NB4 (cell line): ENCODE data around the gene SEPTIN2.
A peak's percentile ranks its signal among the peaks of the same experiment; 100 is the strongest.

ENCODE experiments used
- DNase-seq: peaks from one replicate; pipeline ENCODE4 v3.0.0; 2010; ENCODE audit warnings: low read depth
- H3K4me3 ChIP-seq: one replicate; pipeline ENCODE4 v1.5.1; 2011; ENCODE audit warnings: mild to moderate bottlenecking, low read depth, low read length, moderate library complexity
- MAX ChIP-seq: IDR thresholded peaks from 2 replicates; pipeline ENCODE4 v1.6.1; 2011; ENCODE audit warnings: low read depth, low read length
- MYC ChIP-seq: IDR thresholded peaks from 2 replicates; pipeline ENCODE4 v1.6.1; 2011; ENCODE audit warnings: low read depth, low read length
- POLR2A ChIP-seq: IDR thresholded peaks from 2 replicates; pipeline ENCODE4 v1.6.1; 2011; ENCODE audit warnings: mild to moderate bottlenecking; ENCODE audit not compliant: insufficient read length; ENCODE audit errors: extremely low read depth
- TF ChIP-seq, protein P1 (sequence below): IDR thresholded peaks from one replicate; pipeline ENCODE4 v1.5.1; 2012; ENCODE audit warnings: low read depth, low read length

The SEPTIN2 gene

DNA sequence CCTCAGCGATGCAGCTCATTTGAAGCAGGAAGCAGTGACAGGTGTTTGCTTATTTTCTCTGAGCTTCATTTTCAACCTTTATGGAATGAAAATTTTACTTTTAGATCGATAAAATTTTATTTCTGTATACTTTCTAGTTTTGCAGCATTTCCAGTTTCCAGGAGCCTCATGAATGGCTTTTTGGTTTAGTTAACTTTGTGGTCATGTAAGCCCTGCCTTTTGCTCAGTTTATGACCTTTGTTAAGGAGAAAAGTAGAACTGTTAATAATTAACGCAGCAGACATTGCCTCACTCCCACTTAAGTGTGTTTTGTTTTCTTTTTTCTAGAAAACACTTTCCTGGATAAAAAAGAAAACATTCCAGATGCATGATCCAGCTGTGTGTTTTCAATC, 35.9 kb downstream of the SEPTIN2 start:
- TF ChIP-seq MYC (no peak), MAX (no peak), POLR2A (no peak)
- TF ChIP-seq, protein P1, sequence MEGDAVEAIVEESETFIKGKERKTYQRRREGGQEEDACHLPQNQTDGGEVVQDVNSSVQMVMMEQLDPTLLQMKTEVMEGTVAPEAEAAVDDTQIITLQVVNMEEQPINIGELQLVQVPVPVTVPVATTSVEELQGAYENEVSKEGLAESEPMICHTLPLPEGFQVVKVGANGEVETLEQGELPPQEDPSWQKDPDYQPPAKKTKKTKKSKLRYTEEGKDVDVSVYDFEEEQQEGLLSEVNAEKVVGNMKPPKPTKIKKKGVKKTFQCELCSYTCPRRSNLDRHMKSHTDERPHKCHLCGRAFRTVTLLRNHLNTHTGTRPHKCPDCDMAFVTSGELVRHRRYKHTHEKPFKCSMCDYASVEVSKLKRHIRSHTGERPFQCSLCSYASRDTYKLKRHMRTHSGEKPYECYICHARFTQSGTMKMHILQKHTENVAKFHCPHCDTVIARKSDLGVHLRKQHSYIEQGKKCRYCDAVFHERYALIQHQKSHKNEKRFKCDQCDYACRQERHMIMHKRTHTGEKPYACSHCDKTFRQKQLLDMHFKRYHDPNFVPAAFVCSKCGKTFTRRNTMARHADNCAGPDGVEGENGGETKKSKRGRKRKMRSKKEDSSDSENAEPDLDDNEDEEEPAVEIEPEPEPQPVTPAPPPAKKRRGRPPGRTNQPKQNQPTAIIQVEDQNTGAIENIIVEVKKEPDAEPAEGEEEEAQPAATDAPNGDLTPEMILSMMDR: no peak
- no peak overlapping the region for H3K4me3 ChIP-seq
- no peak for DNase-seq

GRCh38 chr2:241352227-241352626, 36.5 kb downstream of the SEPTIN2 start:
- no peak overlapping the region for H3K4me3 ChIP-seq
- no peak for DNase-seq
- TF ChIP-seq MAX: no peak
- TF ChIP-seq MYC: no peak
- TF ChIP-seq, protein P1: no peak
- no peak for TF ChIP-seq POLR2A

DNA sequence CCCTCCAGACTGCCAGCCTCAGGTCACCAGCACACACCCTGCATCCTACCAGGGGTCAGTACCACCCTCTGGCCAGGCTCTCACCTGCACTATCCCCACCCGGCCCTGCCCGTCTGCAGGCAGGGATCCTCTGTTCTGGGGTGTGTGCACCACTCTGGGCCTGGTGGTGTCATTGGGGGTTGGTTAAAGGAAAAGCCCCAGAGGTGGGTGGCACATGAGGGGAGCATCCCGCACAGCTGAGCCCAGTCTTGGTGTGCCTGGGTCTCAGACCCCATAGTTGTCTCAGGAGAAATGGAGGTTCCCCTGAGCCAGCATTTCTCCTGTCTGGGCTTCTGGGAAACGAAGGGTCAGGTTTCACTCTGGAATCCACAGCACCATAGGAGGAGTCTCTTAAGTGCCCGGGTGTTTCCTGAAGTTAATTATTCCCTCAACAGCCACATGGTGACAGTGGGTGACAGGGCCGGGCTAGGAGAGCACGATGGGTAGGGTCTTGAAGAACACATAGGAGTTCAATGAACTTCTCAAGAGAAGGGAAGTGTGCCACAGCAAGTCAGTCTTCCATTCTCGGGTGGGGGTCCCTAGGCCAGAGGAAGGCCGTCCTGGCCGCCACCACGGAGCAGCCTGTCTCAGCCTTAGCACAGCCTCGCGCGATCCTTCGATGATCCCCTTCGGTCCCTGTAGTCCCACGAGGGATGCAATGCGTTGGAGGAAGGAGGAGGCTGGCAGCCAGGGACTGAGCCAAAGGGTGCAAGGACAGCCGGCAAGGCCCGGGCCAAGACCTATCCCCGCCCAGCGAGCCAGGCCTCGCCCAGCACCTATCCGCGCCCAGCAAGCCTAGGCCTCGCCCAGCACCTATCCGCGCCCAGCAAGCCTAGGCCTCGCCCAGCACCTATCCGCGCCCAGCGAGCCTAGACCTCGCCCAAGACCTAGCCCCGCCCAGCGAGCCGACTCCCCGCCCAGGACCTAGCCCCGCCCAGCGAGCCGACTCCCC, 39.2 kb downstream of the SEPTIN2 start:
- DNase-seq: peak; percentile 91
- TF ChIP-seq, protein P1: no peak
- TF ChIP-seq MYC (0 out of 2 replicates have a peak, but pooled peaks have one; percentile 23), MAX (no peak), POLR2A (no peak)
- no peak overlapping the region for H3K4me3 ChIP-seq

- H3K4me3 ChIP-seq: peak within 1 kb of the TSS; percentile 83
- TF ChIP-seq, protein P1: no peak
- TF ChIP-seq MAX: no peak
- peak; percentile 81 for TF ChIP-seq POLR2A
- no peak for TF ChIP-seq MYC
- DNase-seq: peak; percentile 99
Measured at GRCh38 chr2:241355983-241356870, 40.5 kb downstream of the SEPTIN2 start, which contains the start of gene FARP2. TSS of gene FARP2 (plus strand) at chr2:241356285. CDS start at chr2:241373108, 16,823 bp downstream.

- peak; percentile 46 for DNase-seq
- H3K4me3 ChIP-seq: peak overlapping the region; percentile 83
- no peak for TF ChIP-seq MAX
- TF ChIP-seq, protein P1: no peak
- TF ChIP-seq POLR2A: no peak
- TF ChIP-seq MYC: no peak
Measured at GRCh38 chr2:241356871-241357260, 41.1 kb downstream of the SEPTIN2 start.
